C4-2B (cell line): ENCODE measurements around the gene ZBTB14.

Source experiments
- CTCF ChIP-seq: fragments of 450-650 bp; conservative IDR thresholded peaks from 2 replicates; pipeline ENCODE4 v1.5.1; 2017; ENCODE audit warnings: mild to moderate bottlenecking
- ZFX ChIP-seq: fragments of 450-650 bp; IDR thresholded peaks from 2 replicates; pipeline ENCODE4 v1.6.1; 2017

- no peak for TF ChIP-seq CTCF
- no peak for TF ChIP-seq ZFX
Measured at GRCh38 chr18:5288517-5288935, 7.0 kb downstream of the ZBTB14 start.
